SK-N-MC (cell line): ENCODE data around the gene TBC1D17.

Experiments
- DNase-seq: peaks from one replicate; pipeline ENCODE4 v3.0.0-alpha.2; 2011; ENCODE audit warnings: low read depth, low spot score
- H3K27ac ChIP-seq: fragments of 200-600 bp; sonication (generic); 2 replicates; pipeline ENCODE4 v1.5.1; 2016; ENCODE audit warnings: mixed run types
- H3K36me3 ChIP-seq: fragments of 200-600 bp; sonication (generic); 2 replicates; pipeline ENCODE4 v1.6.1; 2017; ENCODE audit warnings: antibody characterized with exemption, low read length, mixed read lengths; ENCODE audit not compliant: insufficient read depth
- H3K4me3 ChIP-seq: fragments of 200-600 bp; sonication (generic); 2 replicates; pipeline ENCODE4 v1.5.1; 2016
- H3K9ac ChIP-seq: fragments of 200-600 bp; sonication (generic); 2 replicates; pipeline ENCODE4 v1.8.0; 2017; ENCODE audit warnings: mixed run types, mixed read lengths; ENCODE audit not compliant: insufficient read length
- H3K9me3 ChIP-seq: fragments of 200-600 bp; sonication (generic); 2 replicates; pipeline ENCODE4 v1.6.1; 2017; ENCODE audit warnings: low read depth, mild to moderate bottlenecking, antibody characterized with exemption, low read length, moderate library complexity, mixed read lengths
- EZH2 ChIP-seq: fragments of 200-600 bp; sonication (generic); IDR thresholded peaks from one replicate; pipeline ENCODE4 v1.6.1; 2017; ENCODE audit warnings: antibody characterized with exemption
- FOXP2 ChIP-seq: optimal IDR thresholded peaks from 2 replicates; pipeline ENCODE3; 2011; ENCODE audit warnings: mild to moderate bottlenecking, moderate library complexity; ENCODE audit not compliant: insufficient read depth; ENCODE audit errors: extremely low read length, control extremely low read depth
- POLR2AphosphoS5 ChIP-seq: IDR thresholded peaks from 2 replicates; pipeline ENCODE4 v1.6.1; 2012; ENCODE audit warnings: mild to moderate bottlenecking, low read depth, low read length, borderline replicate concordance

The TBC1D17 gene

DNA sequence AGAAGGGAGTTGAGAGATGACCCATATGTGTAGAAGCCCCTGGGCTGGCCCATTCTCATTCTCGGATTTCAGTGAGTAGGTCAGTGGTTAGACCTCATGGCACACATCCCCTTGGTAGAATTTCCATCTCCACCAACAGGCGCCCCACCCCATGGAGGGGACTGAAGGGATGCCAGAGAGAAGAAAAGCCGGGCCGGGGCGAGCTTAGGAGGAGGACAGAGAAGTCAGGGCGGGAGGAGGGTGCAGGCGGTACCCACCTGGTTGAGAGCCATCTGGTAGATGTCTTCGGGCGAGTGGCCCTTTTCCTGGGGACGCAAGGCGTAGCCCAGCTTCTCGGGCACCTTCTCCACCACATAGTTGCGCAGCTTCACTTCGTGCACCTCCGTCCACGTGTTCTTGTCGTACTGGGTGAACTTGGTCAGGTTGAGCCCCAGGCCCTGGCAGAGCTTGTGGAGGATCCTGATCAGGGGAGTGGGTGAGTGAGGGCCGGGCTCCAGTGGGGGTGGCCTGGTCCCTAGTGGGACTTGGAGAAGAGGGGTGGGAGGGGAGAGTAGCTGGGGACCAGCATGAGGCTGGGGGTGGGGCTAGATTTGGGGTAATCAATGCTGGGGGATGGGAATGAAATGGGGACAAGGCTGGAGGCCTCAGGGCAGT, 16.6 kb downstream of the TBC1D17 start:
- H3K27ac ChIP-seq = no peak overlapping the region

DNA sequence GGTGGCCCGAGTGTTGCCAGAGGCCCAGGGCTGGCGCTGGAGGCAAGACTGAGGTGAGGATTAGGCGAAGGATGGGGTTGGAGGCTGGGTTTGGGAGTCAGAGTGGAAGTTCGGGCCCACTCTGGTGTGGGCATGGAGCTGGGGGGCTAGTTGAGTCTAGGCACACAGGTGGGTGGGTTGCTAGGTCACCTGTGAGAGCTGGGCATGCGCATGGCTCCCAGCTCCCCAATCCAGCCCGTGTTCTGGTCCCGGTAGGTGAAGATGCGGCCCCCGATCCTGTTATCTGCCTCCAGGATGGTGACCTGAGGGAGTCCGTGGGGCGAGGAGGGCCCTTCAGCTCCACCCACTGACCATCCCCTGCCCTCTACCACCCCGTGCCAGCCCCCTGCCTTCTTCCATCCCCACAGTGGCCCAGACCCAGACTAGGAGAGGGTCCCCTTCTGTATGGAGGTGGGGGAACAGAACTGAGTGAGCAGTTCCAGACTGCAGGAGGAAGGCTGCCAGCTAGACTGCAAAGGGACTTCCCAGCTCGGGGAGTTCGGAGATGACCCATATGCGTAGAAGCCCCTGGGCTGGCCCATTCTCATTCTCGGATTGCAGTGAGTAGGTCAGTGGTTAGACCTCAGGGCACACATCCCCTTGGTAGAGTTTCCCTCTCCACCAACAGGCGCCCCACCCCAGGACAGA, 17.5 kb downstream of the TBC1D17 start:
- Histone ChIP-seq H3K9me3 (no peaks in the 10 kb centered on the region), H3K27ac (no peak overlapping the region), H3K4me3 (no peak overlapping the region), H3K9ac (no peak overlapping the region), H3K36me3 (no peaks in the 10 kb centered on the region)
- TF ChIP-seq POLR2AphosphoS5 = no peak
- no peak for TF ChIP-seq FOXP2
- TF ChIP-seq EZH2 = no peak
- no peak for DNase-seq

More for the DNA sequence above, 16.6 kb downstream of the TBC1D17 start:
- Histone ChIP-seq H3K4me3 (no peak overlapping the region), H3K36me3 (no peaks in the 10 kb centered on the region), H3K9ac (no peak overlapping the region), H3K9me3 (no peaks in the 10 kb centered on the region)
- TF ChIP-seq FOXP2 = no peak
- no peak for TF ChIP-seq EZH2
- TF ChIP-seq POLR2AphosphoS5 = no peak
- DNase-seq = no peak

DNA sequence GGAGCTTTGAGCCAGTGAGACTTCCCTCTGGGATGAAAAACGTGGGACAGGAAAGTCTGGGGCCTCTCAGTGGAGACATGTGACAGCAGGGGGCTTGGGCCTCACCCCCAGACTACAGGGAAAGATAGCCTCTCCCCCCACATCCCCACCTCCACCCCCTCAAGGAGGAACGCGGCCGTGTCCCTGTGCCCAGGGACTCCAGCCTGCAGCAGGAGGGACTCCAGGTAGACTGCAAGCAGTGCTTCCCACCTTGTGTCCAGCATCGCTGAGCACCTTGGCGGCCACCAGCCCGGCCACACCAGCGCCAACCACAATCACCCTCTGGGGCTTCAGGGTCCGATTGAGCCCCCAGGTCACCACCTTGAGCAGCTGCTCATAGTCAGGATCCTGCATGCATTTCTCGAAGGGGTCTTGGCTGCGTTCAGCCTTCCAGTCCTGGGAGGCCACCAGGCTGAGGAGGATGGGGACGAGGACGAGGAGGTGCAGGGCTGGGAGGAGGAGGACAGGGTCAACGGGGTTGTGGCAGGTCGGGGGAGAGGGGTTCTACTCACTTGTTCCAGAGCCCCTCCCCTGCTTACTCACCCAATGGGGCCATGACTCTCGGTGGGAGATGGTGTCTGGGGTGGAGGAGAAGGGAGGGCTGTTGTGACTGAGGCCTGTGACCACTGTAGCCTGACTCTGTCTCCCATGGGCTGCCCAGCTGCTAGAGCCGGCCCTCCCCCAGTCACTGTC, 18.2 kb downstream of the TBC1D17 start:
- Histone ChIP-seq H3K9me3 (no peaks in the 10 kb centered on the region), H3K36me3 (no peaks in the 10 kb centered on the region), H3K27ac (no peak overlapping the region), H3K9ac (no peak overlapping the region), H3K4me3 (no peak overlapping the region)
- DNase-seq = no peak
- no peak for TF ChIP-seq POLR2AphosphoS5
- TF ChIP-seq FOXP2 = no peak
- no peak for TF ChIP-seq EZH2

DNA sequence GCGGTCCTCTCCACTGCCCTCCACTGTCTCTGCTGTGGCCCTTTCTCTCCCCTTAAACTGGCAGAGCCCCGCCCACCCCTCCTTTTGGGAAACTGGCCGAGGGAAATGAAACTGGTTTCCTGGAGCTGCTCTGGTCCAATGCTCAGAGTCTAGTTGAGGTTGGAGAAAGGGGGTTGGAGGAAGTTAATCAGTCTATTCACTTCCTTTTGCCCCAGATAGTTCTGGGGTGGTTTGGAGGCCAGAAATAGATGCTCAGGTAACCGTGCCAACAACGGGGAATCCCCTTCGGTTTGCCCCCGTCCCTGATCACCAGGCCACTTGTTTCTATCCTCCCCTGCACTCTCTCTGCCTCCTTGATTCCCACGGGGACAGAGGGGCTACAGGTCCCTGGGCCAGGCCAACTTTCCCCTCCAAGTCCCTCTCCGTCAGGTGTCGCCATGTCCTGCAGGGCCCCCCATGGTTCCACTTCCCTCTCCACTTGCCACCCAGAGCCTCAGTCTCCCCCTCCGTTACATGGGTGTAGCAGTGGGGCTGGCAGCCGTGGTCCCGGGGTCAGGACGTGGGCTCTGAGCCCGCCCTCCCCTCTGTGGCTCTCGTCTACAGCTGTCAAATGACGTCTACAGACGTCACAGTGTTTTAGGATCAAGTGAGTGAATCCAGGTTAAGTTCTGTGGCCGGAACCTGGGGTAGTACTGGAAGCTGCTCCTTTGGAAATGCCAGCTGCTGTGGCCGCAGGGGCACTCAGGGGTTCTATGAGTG, 19.5 kb downstream of the TBC1D17 start, which contains the start of gene IL4I1:
Gene IL4I1 (minus strand): TSS at position 25 of the 759 bp plus-strand sequence. CDS start 727 bp downstream, outside the sequence.
- DNase-seq = no peak
- H3K4me3 ChIP-seq = no peak within 1 kb of the TSS
- no peaks in the 10 kb centered on the region for H3K9me3 ChIP-seq
- no peak within 1 kb of the TSS for H3K27ac ChIP-seq
- TF ChIP-seq EZH2 = no peak
- TF ChIP-seq POLR2AphosphoS5 = no peak
- no peak for TF ChIP-seq FOXP2
- no peak within 1 kb of the TSS for H3K9ac ChIP-seq
- H3K36me3 ChIP-seq = no peaks in the 10 kb centered on the region

DNA sequence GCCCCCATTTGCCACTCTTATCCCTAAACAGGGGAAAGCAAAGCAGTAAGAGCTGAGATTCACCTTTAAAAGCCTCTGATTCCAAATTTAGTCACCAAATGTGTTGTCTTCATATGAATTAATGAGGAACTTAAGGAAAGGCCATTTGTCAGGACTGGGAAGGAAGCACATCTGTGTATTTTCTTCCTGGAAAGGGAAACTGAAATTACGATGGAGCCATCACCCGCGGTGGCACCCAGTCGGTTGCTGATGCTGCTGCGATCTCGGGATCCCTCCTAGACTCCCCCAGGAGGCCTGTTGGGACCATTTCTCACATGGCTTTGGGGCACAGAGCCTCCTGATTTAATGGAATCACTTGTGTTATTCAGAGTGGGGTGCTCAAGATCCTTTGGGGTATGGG, 26.6 kb downstream of the TBC1D17 start:
- Histone ChIP-seq H3K4me3 (no peak overlapping the region), H3K27ac (no peak overlapping the region; the same call in 1 of the 2 replicates), H3K36me3 (peaks cover 17% of the 10 kb centered on the region), H3K9me3 (no peaks in the 10 kb centered on the region), H3K9ac (no peak overlapping the region)
- TF ChIP-seq EZH2 = no peak
- no peak for TF ChIP-seq POLR2AphosphoS5
- no peak for TF ChIP-seq FOXP2
- DNase-seq = no peak

DNA sequence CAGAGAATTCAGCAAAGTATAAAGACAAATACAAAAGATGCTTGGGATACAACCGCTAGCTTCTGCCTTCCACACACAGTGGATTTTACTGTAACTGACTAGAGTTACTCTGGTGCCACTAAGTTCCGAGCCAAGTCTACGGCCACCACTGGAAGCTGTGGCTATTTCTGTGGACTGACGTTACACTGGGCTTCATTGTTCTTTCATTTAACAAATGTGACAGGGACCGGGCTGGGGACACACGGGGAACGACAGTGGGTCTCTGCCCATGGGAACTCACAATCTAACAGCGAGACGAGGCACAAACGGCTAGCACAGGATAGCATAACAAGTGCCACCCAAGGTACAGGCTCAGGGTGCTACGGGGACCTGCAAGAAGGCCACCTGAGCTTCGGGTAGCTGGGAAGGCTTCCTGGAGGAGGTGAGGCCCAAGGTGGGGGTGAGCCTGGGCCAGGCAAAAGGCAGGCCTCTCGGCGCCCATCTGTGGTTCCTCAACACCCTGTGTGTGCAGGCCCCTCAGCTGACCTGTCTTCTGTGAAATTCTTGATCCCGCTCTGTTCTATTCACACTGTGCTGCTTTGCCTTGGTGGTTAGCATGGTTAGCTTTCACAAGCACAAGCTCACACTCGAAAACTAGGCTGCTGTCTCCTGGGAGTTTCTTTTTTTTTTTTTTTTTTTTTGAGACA, 29.5 kb downstream of the TBC1D17 start:
- no peak overlapping the region for H3K4me3 ChIP-seq
- peaks cover 37% of the 10 kb centered on the region for H3K36me3 ChIP-seq
- DNase-seq = no peak
- TF ChIP-seq FOXP2 (no peak), POLR2AphosphoS5 (no peak), EZH2 (no peak)
- peak overlapping the region; percentile 60 for H3K27ac ChIP-seq
- no peaks in the 10 kb centered on the region for H3K9me3 ChIP-seq
- no peak overlapping the region for H3K9ac ChIP-seq

DNA sequence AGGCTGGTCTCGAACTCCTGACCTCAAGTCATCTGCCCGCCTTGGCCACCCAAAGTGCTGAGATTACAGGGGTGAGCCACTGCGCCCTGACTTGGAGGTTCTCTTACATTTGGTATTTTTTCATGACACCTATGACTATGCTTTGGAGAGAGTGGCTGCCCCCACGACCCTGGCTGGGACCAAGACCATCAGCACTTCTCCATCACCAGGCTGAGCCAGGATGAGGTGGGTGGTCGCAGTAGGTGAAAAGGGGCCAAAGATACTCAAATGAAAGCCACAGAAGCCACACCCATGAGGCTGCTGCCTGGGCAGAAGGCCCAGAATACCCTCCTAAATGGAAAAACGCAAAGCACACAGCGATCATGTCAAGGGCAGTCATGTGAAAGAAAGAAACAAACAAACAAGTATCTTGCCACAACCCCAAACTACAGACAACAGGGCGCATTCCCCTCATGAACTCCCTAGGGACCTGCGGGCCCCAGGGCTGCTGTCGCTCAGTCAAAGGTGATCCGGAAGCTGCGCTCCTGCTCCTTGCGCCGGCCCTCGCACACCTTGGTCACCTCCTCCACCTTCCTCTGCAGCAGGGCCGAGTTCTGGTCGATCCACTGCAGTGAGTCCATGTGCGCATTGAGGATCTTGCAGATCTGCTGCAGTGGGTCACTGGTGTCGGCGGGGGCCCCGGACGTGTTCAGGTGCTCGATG, 30.4 kb downstream of the TBC1D17 start:
- no peak overlapping the region for H3K4me3 ChIP-seq
- H3K36me3 ChIP-seq = peaks cover 42% of the 10 kb centered on the region
- no peak overlapping the region for H3K9ac ChIP-seq
- H3K27ac ChIP-seq = no peak overlapping the region
- DNase-seq = no peak
- TF ChIP-seq POLR2AphosphoS5 = no peak
- TF ChIP-seq EZH2 = no peak
- no peak for TF ChIP-seq FOXP2
- H3K9me3 ChIP-seq = no peaks in the 10 kb centered on the region
